Measurements from ENCODE around the gene CDX1.

The CDX1 gene

GRCh38 chr5:150131978-150132694 is 34.4 kb upstream of the CDX1 start:
- DNase-seq = no peak

- no peak for DNase-seq
These were observed 33.8 kb upstream of the CDX1 start for GRCh38 chr5:150132740-150133139.

- no peak for DNase-seq
These were observed 32.9 kb upstream of the CDX1 start for GRCh38 chr5:150133581-150134197.

GRCh38 chr5:150134198-150134588 is 32.4 kb upstream of the CDX1 start:
- DNase-seq = no peak

- DNase-seq = no peak
These were observed 30.8 kb upstream of the CDX1 start for GRCh38 chr5:150135557-150136304.

- DNase-seq = no peak
These were observed 30.0 kb upstream of the CDX1 start for GRCh38 chr5:150136305-150137167.

GRCh38 chr5:150137168-150137957 is 29.2 kb upstream of the CDX1 start:
- DNase-seq = no peak

GRCh38 chr5:150137997-150138396 is 28.6 kb upstream of the CDX1 start:
- no peak for DNase-seq

- DNase-seq = no peak
These were observed 27.9 kb upstream of the CDX1 start for GRCh38 chr5:150138551-150139265.

GRCh38 chr5:150139334-150139733 is 27.2 kb upstream of the CDX1 start:
- no peak for DNase-seq

- DNase-seq = no peak
These were observed 25.7 kb upstream of the CDX1 start for GRCh38 chr5:150140830-150141229.

GRCh38 chr5:150141544-150142184 is 24.9 kb upstream of the CDX1 start:
- DNase-seq = no peak

GRCh38 chr5:150142185-150142958 is 24.2 kb upstream of the CDX1 start:
- DNase-seq = no peak

GRCh38 chr5:150142959-150143349 is 23.6 kb upstream of the CDX1 start:
- DNase-seq = no peak

- DNase-seq = no peak
These were observed 23.0 kb upstream of the CDX1 start for GRCh38 chr5:150143350-150144245.

GRCh38 chr5:150144246-150144801 is 22.3 kb upstream of the CDX1 start:
- no peak for DNase-seq

GRCh38 chr5:150144879-150145278 is 21.7 kb upstream of the CDX1 start:
- DNase-seq = no peak

GRCh38 chr5:150146235-150146634 is 20.3 kb upstream of the CDX1 start:
- no peak for DNase-seq

All from T-helper 9 cell (primary cell).